ENCODE data around the gene ZNF558. TPM values are rescaled to one million over a fixed set of nuclear protein-coding genes. Genes with fewer than 3 reads are reported as not detected.

The ZNF558 gene
- total and polyA plus RNA-seq, 2 of the 8 experiments (the other 6 are each of a cell fraction or from before 2014, with no cell fraction given) = 4.3 to 14.3 TPM

GRCh38 chr19:8881512-8881911 is 49.4 kb upstream of the ZNF558 start (continued):
- TF ChIP-seq, protein P1, sequence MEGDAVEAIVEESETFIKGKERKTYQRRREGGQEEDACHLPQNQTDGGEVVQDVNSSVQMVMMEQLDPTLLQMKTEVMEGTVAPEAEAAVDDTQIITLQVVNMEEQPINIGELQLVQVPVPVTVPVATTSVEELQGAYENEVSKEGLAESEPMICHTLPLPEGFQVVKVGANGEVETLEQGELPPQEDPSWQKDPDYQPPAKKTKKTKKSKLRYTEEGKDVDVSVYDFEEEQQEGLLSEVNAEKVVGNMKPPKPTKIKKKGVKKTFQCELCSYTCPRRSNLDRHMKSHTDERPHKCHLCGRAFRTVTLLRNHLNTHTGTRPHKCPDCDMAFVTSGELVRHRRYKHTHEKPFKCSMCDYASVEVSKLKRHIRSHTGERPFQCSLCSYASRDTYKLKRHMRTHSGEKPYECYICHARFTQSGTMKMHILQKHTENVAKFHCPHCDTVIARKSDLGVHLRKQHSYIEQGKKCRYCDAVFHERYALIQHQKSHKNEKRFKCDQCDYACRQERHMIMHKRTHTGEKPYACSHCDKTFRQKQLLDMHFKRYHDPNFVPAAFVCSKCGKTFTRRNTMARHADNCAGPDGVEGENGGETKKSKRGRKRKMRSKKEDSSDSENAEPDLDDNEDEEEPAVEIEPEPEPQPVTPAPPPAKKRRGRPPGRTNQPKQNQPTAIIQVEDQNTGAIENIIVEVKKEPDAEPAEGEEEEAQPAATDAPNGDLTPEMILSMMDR (IDR thresholded peaks at IDR 0.05; ENCODE audit: control extremely low read depth in 1 of 3, insufficient read depth in 1 of 3, low read depth in 1 of 3, low read length in 3 of 3) = no peak
- TF ChIP-seq RNF2 (IDR thresholded peaks at IDR 0.05; ENCODE audit: borderline replicate concordance, low read depth, low read length, missing control alignments, poor library complexity, severe bottlenecking) = no peak
